PC-3 (cell line): ENCODE measurements around the gene OCSTAMP. TPM values are rescaled to one million over a fixed set of nuclear protein-coding genes. Genes with fewer than 3 reads are reported as not detected.
A peak's percentile ranks its signal among the peaks of the same experiment; 100 is the strongest.

Source experiments
- ATAC-seq: fragments of 200-7000 bp; cut with Tn5 transposase; 2 replicates; pipeline ENCODE4 v1.9.1; 2020; ENCODE audit warnings: mild to moderate bottlenecking, moderate library complexity
- BruUV-seq: library from RNA; stranded (reverse); fragments of 400-500 nt; replicated peaks from 2 replicates; lab custom pipeline; 2021; lab: Mats Ljungman, UMichigan
- CTCF ChIA-PET: fragments of 300-600 bp; sonication (Branson Sonifier 250); formaldehyde crosslinking; loops from one replicate; lab custom pipeline; 2022; ENCODE audit warnings: antibody characterized with exemption; lab: Charles Lee
- POLR2A ChIA-PET: fragments of 300-600 bp; sonication (Branson Sonifier 250); formaldehyde crosslinking; loops from one replicate; lab custom pipeline; 2022; ENCODE audit warnings: antibody characterized with exemption; ENCODE audit not compliant: unreplicated experiment; lab: Charles Lee
- DNase-seq: peaks from one replicate; pipeline ENCODE4 v3.0.0-alpha.2; 2015
- H2AFZ ChIP-seq: fragments of 300-600 bp; sonication (generic); 2 replicates; pipeline ENCODE4 v1.6.0; 2016; ENCODE audit warnings: antibody characterized with exemption, low read length
- H3F3A ChIP-seq: fragments of 300-600 bp; sonication (generic); one replicate; pipeline ENCODE4 v1.6.0; 2017; ENCODE audit warnings: antibody characterized with exemption, low read length, control low read depth, mild to moderate bottlenecking; ENCODE audit not compliant: unreplicated experiment
- H3K27ac ChIP-seq: fragments of 300-600 bp; sonication (generic); 2 replicates; pipeline ENCODE4 v1.5.1; 2016; ENCODE audit warnings: mild to moderate bottlenecking, low read length
- H3K27me3 ChIP-seq: fragments of 300-600 bp; sonication (generic); 2 replicates; pipeline ENCODE4 v1.6.1; 2016; ENCODE audit warnings: low read length, mixed read lengths
- H3K36me3 ChIP-seq: fragments of 300-600 bp; sonication (generic); 2 replicates; pipeline ENCODE4 v1.6.1; 2016; ENCODE audit warnings: low read depth, mixed run types, low read length, mixed read lengths
- H3K4me1 ChIP-seq: fragments of 300-600 bp; sonication (generic); 2 replicates; pipeline ENCODE4 v1.5.1; 2016; ENCODE audit warnings: low read length; ENCODE audit not compliant: insufficient read depth
- H3K4me2 ChIP-seq: fragments of 300-600 bp; sonication (generic); 2 replicates; pipeline ENCODE4 v1.6.0; 2016; ENCODE audit warnings: low read length
- H3K4me3 ChIP-seq: fragments of 300-600 bp; sonication (generic); 2 replicates; pipeline ENCODE4 v1.5.1; 2016; ENCODE audit warnings: mild to moderate bottlenecking, low read length, mixed read lengths
- H3K79me2 ChIP-seq: fragments of 300-600 bp; sonication (generic); 2 replicates; pipeline ENCODE4 v1.6.1; 2017; ENCODE audit warnings: low read length, mixed read lengths
- H3K9ac ChIP-seq: fragments of 300-600 bp; sonication (generic); 2 replicates; pipeline ENCODE4 v1.6.0; 2016; ENCODE audit warnings: mild to moderate bottlenecking, low read length
- H3K9me2 ChIP-seq: fragments of 300-600 bp; sonication (generic); replicated peaks from 2 replicates; pipeline ENCODE4 v1.6.1; 2016; ENCODE audit warnings: mixed run types, low read length, mixed read lengths
- H3K9me3 ChIP-seq: fragments of 300-600 bp; sonication (generic); 2 replicates; pipeline ENCODE4 v1.6.1; 2016; ENCODE audit warnings: low read length, mixed read lengths
- H4K20me1 ChIP-seq: fragments of 300-600 bp; sonication (generic); 2 replicates; pipeline ENCODE4 v1.6.1; 2016; ENCODE audit warnings: low read length, mixed read lengths
- CTCF ChIP-seq: fragments of 300-600 bp; sonication (generic); conservative IDR thresholded peaks from 2 replicates; pipeline ENCODE4 v1.5.1; 2017; ENCODE audit warnings: antibody characterized with exemption, low read depth, mild to moderate bottlenecking, low read length
- EZH2 ChIP-seq: fragments of 300-600 bp; sonication (generic); IDR thresholded peaks from one replicate; pipeline ENCODE4 v1.6.1; 2017; ENCODE audit warnings: antibody characterized with exemption, mild to moderate bottlenecking, low read length; ENCODE audit not compliant: unreplicated experiment
- EZH2phosphoT487 ChIP-seq: fragments of 300-600 bp; sonication (generic); IDR thresholded peaks from 2 replicates; pipeline ENCODE4 v1.6.1; 2018; ENCODE audit warnings: mild to moderate bottlenecking, antibody characterized with exemption, low read length, borderline replicate concordance
- intact Hi-C: fragments of 100-400 bp; cut with micrococcal nuclease; formaldehyde crosslinking; loops from 2 replicates; pipeline ENCODE4 v1.9.0; 2023
- total RNA-seq: library from RNA; depleted of rRNA; stranded (reverse); fragments of >200 nt; gene quantifications from 2 replicates; pipeline ENCODE4 v1.2.3, GENCODE V29; 2014

Gene OCSTAMP
- total RNA-seq, 1 experiment from 2014 or later, result not detected

DNA sequence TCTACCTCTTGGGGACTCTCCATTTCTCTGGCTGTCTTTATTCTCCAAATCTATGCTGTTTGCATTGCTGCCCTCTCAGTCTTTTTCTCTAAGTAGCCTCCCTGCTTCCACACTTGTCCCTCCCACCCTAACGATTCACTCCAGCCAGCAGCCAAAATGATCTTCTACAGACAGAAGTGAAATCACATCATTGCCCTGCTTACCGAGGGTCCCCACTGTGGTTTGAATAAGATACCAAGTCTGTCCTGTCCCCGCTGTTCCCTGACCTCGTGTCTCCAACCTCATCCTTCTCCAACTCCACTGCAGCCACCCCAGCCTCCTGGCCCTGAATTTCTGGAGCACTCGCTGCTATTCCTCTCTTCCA is 11.5 kb upstream of the OCSTAMP start:
- CTCF ChIA-PET, result no interaction called here
- no peaks in the 10 kb centered on the region for H3K27me3 ChIP-seq

GRCh38 chr20:46559685-46560440 is 9.4 kb upstream of the OCSTAMP start:
- no peaks in the 10 kb centered on the region for H3K79me2 ChIP-seq
- no peaks in the 10 kb centered on the region for H4K20me1 ChIP-seq
- ChIA-PET CTCF (no interaction called here), POLR2A (no interaction called here)
- no peaks in the 10 kb centered on the region for H3K9me2 ChIP-seq
- no peaks in the 10 kb centered on the region for H3K9me3 ChIP-seq
- DNase-seq, result no peak
- no peaks in the 10 kb centered on the region for H3F3A ChIP-seq
- BruUV-seq, result no TSS peak
- H3K27me3 ChIP-seq, result no peaks in the 10 kb centered on the region
- H2AFZ ChIP-seq, result no peak overlapping the region
- no peak for ATAC-seq
- no peak overlapping the region for H3K4me3 ChIP-seq
- intact Hi-C loops, result no loop called here
- H3K9ac ChIP-seq, result no peak overlapping the region
- H3K4me1 ChIP-seq, result peaks cover 30% of the 10 kb centered on the region
- no peak overlapping the region for H3K4me2 ChIP-seq
- H3K36me3 ChIP-seq, result no peaks in the 10 kb centered on the region
- TF ChIP-seq CTCF (0 out of 2 replicates have a peak, but pooled peaks have one; percentile 25), EZH2phosphoT487 (no peak), EZH2 (no peak)
- H3K27ac ChIP-seq, result no peak overlapping the region

More for the DNA sequence above, 11.5 kb upstream of the OCSTAMP start:
- POLR2A ChIA-PET, result no interaction called here
- Histone ChIP-seq H3K4me1 (peaks cover 38% of the 10 kb centered on the region), H3K9me3 (no peaks in the 10 kb centered on the region), H3K4me3 (peak overlapping the region; percentile 39; the same call in 1 of the 2 replicates), H3K79me2 (no peaks in the 10 kb centered on the region), H3K9ac (no peak overlapping the region), H2AFZ (peak overlapping the region; percentile 85), H3K9me2 (no peaks in the 10 kb centered on the region), H3K4me2 (peak overlapping the region; percentile 67), H3K27ac (no peak overlapping the region), H4K20me1 (no peaks in the 10 kb centered on the region), H3K36me3 (no peaks in the 10 kb centered on the region), H3F3A (no peaks in the 10 kb centered on the region)
- DNase-seq (no peak), ATAC-seq (no peak)
- intact Hi-C loops, result loop anchor here (2.0 kb wide), 1 partner anchor 119 kb away; no protein-coding TSS in a partner anchor
- no TSS peak for BruUV-seq
- TF ChIP-seq EZH2phosphoT487 (no peak), EZH2 (no peak), CTCF (no peak)

GRCh38 chr20:46559001-46559400 is 8.5 kb upstream of the OCSTAMP start:
- peaks cover 22% of the 10 kb centered on the region for H3K4me1 ChIP-seq
- H4K20me1 ChIP-seq, result no peaks in the 10 kb centered on the region
- no peak overlapping the region for H2AFZ ChIP-seq
- intact Hi-C loops, result no loop called here
- H3K9me3 ChIP-seq, result no peaks in the 10 kb centered on the region
- TF ChIP-seq EZH2phosphoT487 (no peak), EZH2 (no peak)
- no peaks in the 10 kb centered on the region for H3K27me3 ChIP-seq
- BruUV-seq, result no TSS peak
- no peaks in the 10 kb centered on the region for H3K9me2 ChIP-seq
- DNase-seq (no peak), ATAC-seq (no peak)
- no peaks in the 10 kb centered on the region for H3F3A ChIP-seq
- no peak overlapping the region for H3K4me2 ChIP-seq
- H3K4me3 ChIP-seq, result no peak overlapping the region
- no peak overlapping the region for H3K9ac ChIP-seq
- no peaks in the 10 kb centered on the region for H3K36me3 ChIP-seq
- no peak overlapping the region for H3K27ac ChIP-seq
- no peaks in the 10 kb centered on the region for H3K79me2 ChIP-seq
- POLR2A ChIA-PET, result no interaction called here
- CTCF ChIA-PET, result no interaction called here
